Astrocyte (in vitro differentiated cells and primary cell): Measurements from ENCODE around the gene PRKAG2.

Experiments
- CTCF ChIP-seq: IDR thresholded peaks from 2 replicates; pipeline ENCODE4 v1.5.1; 2011; ENCODE audit warnings: low read depth, mild to moderate bottlenecking, inconsistent platforms, low read length, moderate library complexity; ENCODE audit not compliant: insufficient read depth
- EZH2 ChIP-seq: IDR thresholded peaks from 2 replicates; pipeline ENCODE4 v1.6.1; 2012; ENCODE audit warnings: mild to moderate bottlenecking, low read length, inconsistent platforms; ENCODE audit not compliant: insufficient read depth

GRCh38 chr7:151806952-151807775 is 69.8 kb downstream of the PRKAG2 start:
- TF ChIP-seq EZH2 (no peak), CTCF (no peak)
